A673 (cell line): Measurements from ENCODE around the gene GMDS. TPM values are rescaled to one million over a fixed set of nuclear protein-coding genes. Genes with fewer than 3 reads are reported as not detected.

Source experiments
- BruUV-seq: library from RNA; stranded (reverse); fragments of 400-500 nt; replicated peaks from 2 replicates; lab custom pipeline; 2021; lab: Mats Ljungman, UMichigan
- CTCF ChIA-PET: fragments of 300-600 bp; sonication (Branson Sonifier 250); formaldehyde crosslinking; loops from one replicate; lab custom pipeline; 2022; ENCODE audit warnings: antibody characterized with exemption; lab: Charles Lee
- POLR2A ChIA-PET: fragments of 300-600 bp; sonication (Branson Sonifier 250); formaldehyde crosslinking; loops from one replicate; lab custom pipeline; 2022; ENCODE audit warnings: antibody characterized with exemption; ENCODE audit not compliant: low non-redundant PET; lab: Charles Lee
- DNase-seq: peaks from one replicate; pipeline ENCODE4 v3.0.0-alpha.2; 2015; ENCODE audit warnings: low spot score
- H3K27ac ChIP-seq: fragments of 200-600 bp; sonication (generic); 2 replicates; pipeline ENCODE4 v1.5.1; 2016; ENCODE audit warnings: mixed run types, low read depth, mild to moderate bottlenecking, mixed read lengths, antibody characterized with exemption, low read length; ENCODE audit not compliant: poor library complexity, severe bottlenecking
- H3K27me3 ChIP-seq: fragments of 200-600 bp; sonication (generic); replicated peaks from 2 replicates; pipeline ENCODE4 v1.6.1; 2017; ENCODE audit warnings: mixed run types, low read depth, mild to moderate bottlenecking, mixed read lengths, antibody characterized with exemption, low read length; ENCODE audit not compliant: insufficient read depth, poor library complexity
- H3K36me3 ChIP-seq: fragments of 200-600 bp; sonication (generic); 2 replicates; pipeline ENCODE4 v1.6.1; 2016; ENCODE audit warnings: mixed run types, mild to moderate bottlenecking, mixed read lengths, antibody characterized with exemption, low read length; ENCODE audit not compliant: insufficient read depth, poor library complexity, severe bottlenecking
- H3K4me1 ChIP-seq: fragments of 200-600 bp; sonication (generic); 2 replicates; pipeline ENCODE4 v1.6.1; 2017; ENCODE audit warnings: mixed run types, mild to moderate bottlenecking, mixed read lengths, antibody characterized with exemption, low read length; ENCODE audit not compliant: insufficient read depth, poor library complexity, severe bottlenecking
- H3K4me3 ChIP-seq: fragments of 200-600 bp; sonication (generic); 2 replicates; pipeline ENCODE4 v1.5.1; 2016; ENCODE audit warnings: low read depth, mixed run types, mild to moderate bottlenecking, mixed read lengths, low read length; ENCODE audit not compliant: poor library complexity, severe bottlenecking
- H3K9me3 ChIP-seq: fragments of 200-600 bp; sonication (generic); 2 replicates; pipeline ENCODE4 v1.6.1; 2016; ENCODE audit warnings: mixed run types, low read depth, mild to moderate bottlenecking, mixed read lengths, antibody characterized with exemption, low read length; ENCODE audit not compliant: poor library complexity, severe bottlenecking
- CTCF ChIP-seq: fragments of 300-800, 200-600 bp; sonication (generic); conservative IDR thresholded peaks from 2 replicates; pipeline ENCODE4 v1.5.1; 2017; ENCODE audit warnings: low read depth, mild to moderate bottlenecking, antibody characterized with exemption, low read length, moderate library complexity, mixed read lengths
- EZH2 ChIP-seq: fragments of 200-600 bp; sonication (generic); IDR thresholded peaks from 2 replicates; pipeline ENCODE4 v1.6.1; 2017; ENCODE audit warnings: borderline replicate concordance, low read depth, mild to moderate bottlenecking, mixed read lengths, antibody characterized with exemption, low read length; ENCODE audit not compliant: poor library complexity, severe bottlenecking
- intact Hi-C: fragments of 100-400 bp; cut with micrococcal nuclease; formaldehyde crosslinking; loops from one replicate; pipeline ENCODE4 v1.10.0; 2022; ENCODE audit not compliant: unreplicated experiment
- total RNA-seq: library from RNA; stranded (reverse); gene quantifications from 2 replicates; pipeline ENCODE4 v1.2.3, GENCODE V29; 2021

Gene GMDS
- total RNA-seq, 1 experiment from 2014 or later = 15.2 TPM

GRCh38 chr6:1760876-1761275 lies 484.5 kb downstream of the GMDS start:
- no peak for DNase-seq
- H3K4me1 ChIP-seq = no peaks in the 10 kb centered on the region
- TF ChIP-seq EZH2 (no peak), CTCF (no peak)
- no peaks in the 10 kb centered on the region for H3K36me3 ChIP-seq
- intact Hi-C loops = no loop called here
- CTCF ChIA-PET = no interaction called here
- H3K9me3 ChIP-seq = no peaks in the 10 kb centered on the region
- H3K4me3 ChIP-seq = no peak overlapping the region
- POLR2A ChIA-PET = no interaction called here
- H3K27me3 ChIP-seq = no peaks in the 10 kb centered on the region
- no TSS peak for BruUV-seq
- H3K27ac ChIP-seq = no peak overlapping the region

- no TSS peak for BruUV-seq
- intact Hi-C loops = no loop called here
- no peaks in the 10 kb centered on the region for H3K9me3 ChIP-seq
- H3K4me3 ChIP-seq = no peak overlapping the region
- no peak for DNase-seq
- no peaks in the 10 kb centered on the region for H3K4me1 ChIP-seq
- H3K27me3 ChIP-seq = no peaks in the 10 kb centered on the region
- H3K36me3 ChIP-seq = no peaks in the 10 kb centered on the region
- H3K27ac ChIP-seq = no peak overlapping the region
- POLR2A ChIA-PET = no interaction called here
- no peak for TF ChIP-seq CTCF
- TF ChIP-seq EZH2 = no peak
- CTCF ChIA-PET = no interaction called here
These were observed 485.5 kb downstream of the GMDS start for GRCh38 chr6:1759870-1760269.

- intact Hi-C loops = no loop called here
- H3K27ac ChIP-seq = no peak overlapping the region
- TF ChIP-seq EZH2 = no peak
- no peak for TF ChIP-seq CTCF
- no peaks in the 10 kb centered on the region for H3K27me3 ChIP-seq
- H3K4me1 ChIP-seq = no peaks in the 10 kb centered on the region
- no peaks in the 10 kb centered on the region for H3K36me3 ChIP-seq
- no peak overlapping the region for H3K4me3 ChIP-seq
- ChIA-PET CTCF (no interaction called here), POLR2A (no interaction called here)
- DNase-seq = no peak
- BruUV-seq = no TSS peak
- H3K9me3 ChIP-seq = no peaks in the 10 kb centered on the region
These were observed 487.2 kb downstream of the GMDS start for GRCh38 chr6:1758076-1758679.
